Activated naive CD4-positive, alpha-beta T cell treated with anti-CD3 and anti-CD28 coated beads, Interleukin-2, amount 10 ng/mL, durations not matched to agents 7 days and 5 days (primary cell): Measurements from ENCODE around the gene LAMP2.
A peak's percentile ranks its signal among the peaks of the same experiment; 100 is the strongest.

Source experiments
- CTCF ChIA-PET: fragments of 350-600 bp; sonication (Branson Sonifier 250); formaldehyde crosslinking; loops from one replicate; lab custom pipeline; 2021; ENCODE audit warnings: antibody characterized with exemption; lab: Charles Lee
- DNase-seq: peaks from one replicate; pipeline ENCODE4 v3.0.0-alpha.2; 2020
- H3K27ac Mint-ChIP-seq: one replicate; pipeline ENCODE4 v1.8.0; 2021; ENCODE audit warnings: mild to moderate bottlenecking, moderate library complexity, mixed read lengths
- H3K27me3 Mint-ChIP-seq: one replicate; pipeline ENCODE4 v1.8.0; 2021; ENCODE audit warnings: mild to moderate bottlenecking, mixed read lengths
- H3K36me3 Mint-ChIP-seq: one replicate; pipeline ENCODE4 v1.8.0; 2021; ENCODE audit warnings: mixed read lengths
- H3K4me1 Mint-ChIP-seq: one replicate; pipeline ENCODE4 v1.8.0; 2021; ENCODE audit warnings: mixed read lengths
- H3K4me3 Mint-ChIP-seq: one replicate; pipeline ENCODE4 v1.8.0; 2021; ENCODE audit warnings: mild to moderate bottlenecking, moderate library complexity, mixed read lengths
- H3K9me3 Mint-ChIP-seq: one replicate; pipeline ENCODE4 v1.8.0; 2021; ENCODE audit warnings: mixed read lengths

The LAMP2 gene

DNA sequence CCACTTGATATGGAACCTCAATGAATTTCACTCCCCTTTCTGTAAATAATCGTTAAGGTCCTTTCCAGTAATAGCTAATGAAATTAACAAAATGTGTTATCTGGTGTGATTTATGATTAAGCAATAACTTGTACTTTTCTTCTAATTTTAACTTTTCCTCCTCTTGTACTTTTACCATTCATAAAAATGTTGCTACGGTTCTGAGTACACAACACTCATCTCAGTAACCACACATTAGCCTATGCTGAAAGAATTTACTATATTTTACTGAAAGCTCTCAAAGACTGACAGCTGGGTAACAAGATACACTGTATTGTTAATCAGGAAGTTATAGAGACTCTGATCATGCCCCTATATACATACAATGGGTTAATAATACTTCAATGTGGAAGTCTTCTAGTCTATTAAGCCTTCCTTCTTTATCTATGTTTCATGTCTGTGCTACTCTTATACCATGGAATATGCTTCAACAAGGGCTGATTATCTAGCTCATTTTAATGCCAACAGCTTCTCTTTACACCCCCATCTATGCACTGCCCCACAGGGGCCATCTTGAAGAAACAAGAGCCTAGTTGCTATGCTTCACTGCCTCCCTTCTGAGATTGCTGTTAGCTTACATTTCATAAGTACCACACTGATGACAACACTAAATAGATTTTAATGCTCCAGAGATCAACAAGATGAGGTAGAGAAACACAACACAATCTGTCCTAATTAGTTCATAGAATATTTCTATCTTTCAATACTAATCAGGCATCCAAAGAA is 39.1 kb downstream of the LAMP2 start:
- CTCF ChIA-PET, result no interaction called here
- Mint-ChIP-seq H3K4me3 (no peak overlapping the region), H3K27ac (no peak overlapping the region), H3K9me3 (no peaks in the 10 kb centered on the region), H3K4me1 (peaks cover 6% of the 10 kb centered on the region), H3K27me3 (no peaks in the 10 kb centered on the region), H3K36me3 (peaks cover 20% of the 10 kb centered on the region)
- no peak for DNase-seq

- peaks cover 18% of the 10 kb centered on the region for H3K36me3 Mint-ChIP-seq
- CTCF ChIA-PET, result no interaction called here
- no peaks in the 10 kb centered on the region for H3K27me3 Mint-ChIP-seq
- H3K4me3 Mint-ChIP-seq, result no peak overlapping the region
- no peak overlapping the region for H3K27ac Mint-ChIP-seq
- no peak for DNase-seq
- H3K4me1 Mint-ChIP-seq, result peaks cover 6% of the 10 kb centered on the region
- H3K9me3 Mint-ChIP-seq, result no peaks in the 10 kb centered on the region
Observed at GRCh38 chrX:120428309-120428708, 40.8 kb downstream of the LAMP2 start.

- H3K27me3 Mint-ChIP-seq, result no peaks in the 10 kb centered on the region
- peaks cover 6% of the 10 kb centered on the region for H3K4me1 Mint-ChIP-seq
- no peak for DNase-seq
- CTCF ChIA-PET, result no interaction called here
- no peak overlapping the region for H3K27ac Mint-ChIP-seq
- H3K4me3 Mint-ChIP-seq, result no peak overlapping the region
- no peaks in the 10 kb centered on the region for H3K9me3 Mint-ChIP-seq
- H3K36me3 Mint-ChIP-seq, result peaks cover 5% of the 10 kb centered on the region
Observed at GRCh38 chrX:120426599-120426998, 42.5 kb downstream of the LAMP2 start.

DNA sequence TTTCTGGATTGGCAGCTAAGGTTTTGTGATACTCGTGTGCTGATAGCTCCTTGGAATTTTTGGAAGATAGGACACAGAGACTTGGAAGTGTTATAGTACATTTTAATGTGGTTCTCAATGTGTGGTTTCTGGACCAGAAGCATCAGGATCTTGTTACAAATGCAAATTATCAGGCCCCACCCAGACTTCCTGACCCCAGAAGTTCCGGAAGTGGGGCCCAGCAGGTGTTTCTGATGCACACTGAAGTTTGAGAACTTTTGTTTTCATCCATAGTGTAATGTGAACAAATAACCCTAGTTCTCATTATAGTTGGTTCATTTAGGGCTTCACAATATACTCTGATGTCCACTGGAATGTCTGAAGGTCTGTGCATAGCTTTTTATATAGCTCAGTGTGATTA is 49.6 kb downstream of the LAMP2 start:
- peak overlapping the region; percentile 80 for H3K27ac Mint-ChIP-seq
- DNase-seq, result peak; percentile 46
- H3K27me3 Mint-ChIP-seq, result no peaks in the 10 kb centered on the region
- H3K4me3 Mint-ChIP-seq, result no peak overlapping the region
- H3K36me3 Mint-ChIP-seq, result no peaks in the 10 kb centered on the region
- CTCF ChIA-PET, result no interaction called here
- peaks cover 18% of the 10 kb centered on the region for H3K4me1 Mint-ChIP-seq
- no peaks in the 10 kb centered on the region for H3K9me3 Mint-ChIP-seq

GRCh38 chrX:120408168-120408567 is 60.9 kb downstream of the LAMP2 start:
- Mint-ChIP-seq H3K4me1 (no peaks in the 10 kb centered on the region), H3K36me3 (peaks cover 2% of the 10 kb centered on the region), H3K9me3 (peaks cover 7% of the 10 kb centered on the region), H3K27ac (no peak overlapping the region), H3K27me3 (no peaks in the 10 kb centered on the region), H3K4me3 (no peak overlapping the region)
- no peak for DNase-seq
- CTCF ChIA-PET, result no interaction called here

DNA sequence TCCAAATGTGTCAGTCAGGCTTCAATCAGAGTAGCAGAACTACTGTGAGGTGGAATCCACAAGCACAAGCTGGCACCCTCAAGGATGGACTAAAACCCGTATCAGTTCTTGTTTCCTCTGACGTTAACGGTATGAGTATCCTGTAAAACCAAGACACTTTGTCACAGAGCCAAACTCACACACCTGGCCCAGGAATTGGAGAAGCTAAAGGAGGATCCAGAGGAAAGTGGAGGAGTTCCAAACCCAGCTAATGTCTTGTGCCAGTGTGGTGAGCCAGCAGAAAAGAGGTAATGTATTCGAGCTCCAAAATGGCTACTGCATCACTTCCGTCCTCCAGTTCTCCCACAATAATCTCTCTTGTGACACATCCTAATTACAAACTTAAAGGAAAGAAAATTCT is 62.5 kb downstream of the LAMP2 start:
- no peak for DNase-seq
- Mint-ChIP-seq H3K36me3 (peaks cover 2% of the 10 kb centered on the region), H3K27me3 (no peaks in the 10 kb centered on the region), H3K27ac (peak overlapping the region; percentile 14), H3K4me3 (no peak overlapping the region), H3K4me1 (no peaks in the 10 kb centered on the region), H3K9me3 (peaks cover 7% of the 10 kb centered on the region)
- CTCF ChIA-PET, result no interaction called here

DNA sequence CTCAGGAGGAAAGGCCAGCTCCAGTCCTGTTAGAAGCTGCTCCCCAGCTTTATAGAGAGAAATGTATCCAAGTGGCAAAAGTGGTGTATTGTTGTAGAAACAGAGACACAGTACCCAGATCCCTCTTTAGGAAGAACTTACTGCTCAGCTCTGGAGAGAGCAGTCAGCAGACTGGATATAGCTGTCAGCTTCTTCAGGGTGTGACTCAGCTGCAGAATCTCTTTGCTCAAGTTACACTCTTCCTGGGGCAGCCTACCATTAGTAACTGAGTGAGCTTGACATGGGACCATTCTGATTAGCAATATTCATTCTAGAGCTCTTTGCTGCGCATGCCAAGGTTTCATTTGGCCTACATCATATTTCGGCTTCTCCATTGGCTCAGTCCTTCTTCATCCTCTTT is 66.7 kb downstream of the LAMP2 start:
- Mint-ChIP-seq H3K27ac (no peak overlapping the region), H3K27me3 (no peaks in the 10 kb centered on the region), H3K4me1 (no peaks in the 10 kb centered on the region), H3K4me3 (no peak overlapping the region), H3K9me3 (no peaks in the 10 kb centered on the region), H3K36me3 (no peaks in the 10 kb centered on the region)
- CTCF ChIA-PET, result interaction anchor here (0.7 kb wide), 1 partner anchor 140 kb away, joined by 3 read pairs; no protein-coding TSS in a partner anchor
- DNase-seq, result no peak

DNA sequence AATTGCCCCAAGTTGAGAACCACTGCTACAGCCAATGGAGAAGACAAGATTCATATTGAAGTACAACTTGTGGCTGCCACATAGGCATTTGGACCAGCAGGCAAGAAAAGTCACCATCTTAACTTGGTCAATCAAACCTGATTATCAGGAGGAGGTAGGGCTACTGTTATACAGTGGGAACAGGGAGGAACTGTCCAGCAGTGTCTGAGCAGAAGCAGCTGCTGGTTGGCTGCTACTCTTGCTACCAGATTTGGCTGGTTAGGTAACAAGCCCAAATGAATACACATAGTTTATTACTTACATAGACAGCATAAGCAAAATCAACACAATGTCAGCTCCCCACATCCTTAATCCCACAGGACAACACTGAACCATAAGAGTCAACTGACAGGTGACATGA is 67.8 kb downstream of the LAMP2 start:
- no peak for DNase-seq
- Mint-ChIP-seq H3K27me3 (no peaks in the 10 kb centered on the region), H3K4me1 (no peaks in the 10 kb centered on the region), H3K27ac (no peak overlapping the region), H3K4me3 (no peak overlapping the region), H3K36me3 (no peaks in the 10 kb centered on the region), H3K9me3 (no peaks in the 10 kb centered on the region)
- CTCF ChIA-PET, result no interaction called here

DNA sequence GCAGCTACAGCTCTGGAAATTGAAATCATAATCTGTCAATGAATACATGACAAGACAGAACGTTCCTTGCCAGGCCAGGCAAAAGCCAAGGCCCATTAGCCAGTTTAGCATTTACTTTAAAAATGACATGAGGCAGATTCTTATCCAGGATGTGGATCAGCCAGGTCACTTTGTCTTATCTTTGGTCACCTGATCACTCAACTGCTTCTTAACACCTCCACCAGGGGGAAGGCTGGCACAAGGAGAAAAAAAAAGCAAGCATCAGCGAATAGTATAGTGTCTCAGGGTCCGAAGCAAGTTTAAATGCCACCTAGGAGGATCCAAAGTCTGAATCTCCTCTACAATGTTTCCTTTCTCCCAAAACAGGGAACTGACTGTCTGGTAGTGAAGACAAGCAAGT is 88.4 kb downstream of the LAMP2 start:
- CTCF ChIA-PET, result interaction anchor here (0.7 to 2.4 kb wide), 7 partner anchors 56 to 283 kb away, joined by 3 to 19 read pairs (median 3); no protein-coding TSS in a partner anchor

GRCh38 chrX:120379937-120380681 is 89.0 kb downstream of the LAMP2 start:
- DNase-seq, result no peak
- Mint-ChIP-seq H3K27ac (no peak overlapping the region), H3K9me3 (no peaks in the 10 kb centered on the region), H3K27me3 (peaks cover 4% of the 10 kb centered on the region), H3K36me3 (no peaks in the 10 kb centered on the region), H3K4me1 (peaks cover 8% of the 10 kb centered on the region), H3K4me3 (no peak overlapping the region)
- CTCF ChIA-PET, result interaction anchor here (0.7 to 2.4 kb wide), 5 partner anchors 57 to 284 kb away, joined by 3 to 19 read pairs (median 3); no protein-coding TSS in a partner anchor

More for the DNA sequence above, 88.4 kb downstream of the LAMP2 start:
- Mint-ChIP-seq H3K4me3 (no peak overlapping the region), H3K27ac (no peak overlapping the region), H3K4me1 (peaks cover 8% of the 10 kb centered on the region), H3K27me3 (peaks cover 4% of the 10 kb centered on the region), H3K36me3 (no peaks in the 10 kb centered on the region), H3K9me3 (no peaks in the 10 kb centered on the region)
- peak; percentile 36 for DNase-seq

DNA sequence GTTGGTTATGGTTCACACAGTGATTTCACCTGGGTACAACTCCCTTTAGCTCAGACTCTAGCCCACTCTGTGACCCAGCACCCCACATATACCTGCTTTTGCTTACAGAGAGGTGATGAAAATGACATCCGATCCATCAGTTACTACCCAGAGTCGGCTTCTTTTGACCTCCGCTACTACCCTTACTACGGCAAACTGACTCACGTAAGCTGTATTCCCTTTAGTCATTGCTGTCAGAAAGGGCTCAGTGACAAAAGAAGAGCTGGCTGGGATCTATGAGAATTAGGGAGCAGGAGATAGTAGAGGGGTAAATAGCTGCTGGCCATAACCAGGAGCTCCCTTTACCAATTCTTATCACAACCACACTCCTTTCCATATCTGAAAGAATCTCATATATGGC is 90.5 kb downstream of the LAMP2 start:
- Mint-ChIP-seq H3K27me3 (peaks cover 7% of the 10 kb centered on the region), H3K4me3 (no peak overlapping the region), H3K9me3 (no peaks in the 10 kb centered on the region), H3K36me3 (no peaks in the 10 kb centered on the region), H3K4me1 (peaks cover 8% of the 10 kb centered on the region), H3K27ac (no peak overlapping the region)
- CTCF ChIA-PET, result no interaction called here
- no peak for DNase-seq
